ENCODE data around the gene MMP1. TPM values are rescaled to one million over a fixed set of nuclear protein-coding genes. Genes with fewer than 3 reads are reported as not detected.

Gene MMP1
- total RNA-seq = not detected
- long read RNA-seq = 0 reads

DNA sequence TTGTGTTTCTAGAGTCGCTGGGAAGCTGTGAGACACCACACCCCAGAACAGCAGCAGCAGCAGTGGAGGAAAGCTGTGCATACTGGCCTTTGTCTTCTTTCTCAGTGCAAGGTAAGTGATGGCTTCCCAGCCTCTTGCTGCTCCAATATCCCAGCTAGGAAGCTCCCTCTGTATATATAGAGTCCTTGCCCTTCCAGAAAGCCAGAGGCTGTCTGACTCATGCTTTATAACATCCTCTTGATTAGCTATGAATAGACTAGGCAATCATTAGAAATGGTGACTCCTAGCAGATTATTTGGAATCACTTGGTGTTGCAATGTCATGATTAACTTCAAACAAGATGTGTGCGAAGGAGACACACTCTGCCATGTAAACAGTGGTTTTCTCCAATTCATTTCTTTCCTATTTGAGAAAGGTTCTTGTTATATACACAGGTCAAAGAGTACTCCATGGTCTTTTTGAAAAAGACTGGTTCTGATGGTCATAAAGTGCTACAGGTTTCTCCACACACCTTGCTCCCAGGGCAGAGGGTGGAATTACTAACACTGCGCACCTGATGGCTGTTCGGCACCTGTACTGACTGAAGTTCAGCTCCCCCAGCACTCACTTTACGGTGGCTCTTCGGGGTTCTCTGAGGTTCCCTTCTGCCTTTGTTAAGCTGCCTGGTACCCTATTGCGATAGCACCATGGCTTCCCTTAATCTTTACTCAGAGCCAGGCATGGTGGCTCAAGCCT, at the start of gene MMP1:
Gene MMP1, minus strand, starts transcription at position 149 of the 735 bp plus-strand sequence. Its CDS starts 68 bp downstream, at position 81.
- ATAC-seq (ENCODE audit: poor library complexity) = no peak
- intact Hi-C loops (cut with DNase I) = no loop called here
- no peak for DNase-seq

GRCh38 chr11:102846292-102846691, 48.3 kb upstream of the MMP1 start:
- ATAC-seq (ENCODE audit: poor library complexity) (no peak), DNase-seq (no peak)
- intact Hi-C loops (cut with DNase I) = no loop called here

GRCh38 chr11:102843489-102843888, 45.5 kb upstream of the MMP1 start, which contains the start of gene MMP3:
MMP3 (minus strand) TSS chr11:102843609; CDS start chr11:102843546, 63 bp downstream.
- ATAC-seq (ENCODE audit: poor library complexity) (no peak), DNase-seq (no peak)
- intact Hi-C loops (cut with DNase I) = no loop called here

- no peak for ATAC-seq (ENCODE audit: poor library complexity)
- DNase-seq = no peak
- intact Hi-C loops (cut with DNase I) = no loop called here
Measured at GRCh38 chr11:102842930-102843329, 45.0 kb upstream of the MMP1 start.

DNA sequence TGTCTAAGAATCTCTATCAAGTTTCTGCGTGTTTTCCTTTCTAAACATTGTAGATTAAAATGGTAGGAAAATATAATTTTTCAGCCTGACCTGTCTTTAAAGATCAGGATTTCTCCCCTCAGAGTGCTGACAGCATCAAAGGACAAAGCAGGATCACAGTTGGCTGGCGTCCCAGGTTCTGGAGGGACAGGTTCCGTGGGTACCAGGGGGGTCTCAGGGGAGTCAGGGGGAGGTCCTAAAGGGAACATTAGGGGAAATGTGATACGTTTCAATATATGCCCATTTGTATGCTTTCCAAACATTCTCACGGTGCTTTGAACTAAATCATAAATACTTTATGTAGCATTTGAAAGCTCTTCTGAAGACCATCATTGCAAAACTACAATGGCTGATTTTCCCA, 42.1 kb upstream of the MMP1 start:
- intact Hi-C loops (cut with DNase I) = no loop called here
- DNase-seq (no peak), ATAC-seq (ENCODE audit: poor library complexity) (no peak)

- intact Hi-C loops (cut with DNase I) = no loop called here
Measured at GRCh38 chr11:102837646-102838045, 39.7 kb upstream of the MMP1 start.

GRCh38 chr11:102837156-102837555, 39.2 kb upstream of the MMP1 start:
- no peak for ATAC-seq (ENCODE audit: poor library complexity)
- intact Hi-C loops (cut with DNase I) = no loop called here
- no peak for DNase-seq

More at GRCh38 chr11:102837646-102838045, 39.7 kb upstream of the MMP1 start:
- ATAC-seq (ENCODE audit: poor library complexity) = no peak
- no peak for DNase-seq

- no peak for DNase-seq
- no peak for ATAC-seq (ENCODE audit: poor library complexity)
- intact Hi-C loops (cut with DNase I) = no loop called here
Measured at GRCh38 chr11:102836290-102836875, 38.4 kb upstream of the MMP1 start.

DNA sequence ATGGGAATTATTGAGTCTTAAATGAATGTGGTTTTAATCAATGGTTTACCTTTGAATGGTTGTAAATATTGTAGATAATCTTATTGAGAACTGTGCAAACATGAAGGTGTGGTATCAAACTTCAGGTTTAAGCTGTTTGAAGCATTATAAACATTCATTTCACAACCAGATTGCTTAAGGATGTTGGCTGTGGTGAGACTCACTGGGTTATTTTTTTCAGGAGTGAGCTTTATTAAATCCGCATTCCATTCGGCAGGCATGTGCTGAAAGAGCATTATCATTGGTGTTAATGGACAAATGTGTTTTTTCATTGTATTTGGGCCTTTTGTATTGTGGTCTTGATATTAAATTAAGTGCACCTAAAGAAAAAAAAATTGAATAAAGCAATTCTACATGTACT, 35.8 kb upstream of the MMP1 start:
- ATAC-seq (ENCODE audit: poor library complexity) (no peak), DNase-seq (no peak)
- intact Hi-C loops (cut with DNase I) = no loop called here

DNA sequence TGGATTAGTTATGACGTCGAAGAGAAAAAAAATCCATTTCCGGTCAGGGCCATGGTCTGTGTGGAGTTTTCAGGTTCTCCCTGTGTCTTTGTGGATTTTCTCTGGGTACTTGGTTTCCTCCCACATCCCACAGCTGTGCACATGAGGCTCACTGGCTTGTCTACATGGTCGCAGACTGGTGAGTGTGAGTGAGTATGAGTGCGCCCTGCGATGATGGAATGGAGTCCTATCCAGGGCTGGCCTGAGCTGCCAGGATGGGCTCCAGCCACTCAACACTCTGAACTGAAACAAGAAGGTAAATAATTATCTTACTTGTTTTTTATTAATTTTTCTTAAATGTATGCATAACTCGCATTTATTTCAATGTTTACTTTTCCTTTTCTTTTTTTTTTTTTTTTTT, 34.7 kb upstream of the MMP1 start:
- DNase-seq (no peak), ATAC-seq (ENCODE audit: poor library complexity) (no peak)
- intact Hi-C loops (cut with DNase I) = no loop called here

GRCh38 chr11:102831489-102832440, 33.8 kb upstream of the MMP1 start:
- intact Hi-C loops (cut with DNase I) = no loop called here
- ATAC-seq (ENCODE audit: poor library complexity) (no peak), DNase-seq (no peak)

- no peak for DNase-seq
- intact Hi-C loops (cut with DNase I) = no loop called here
- ATAC-seq (ENCODE audit: poor library complexity) = no peak
Measured at GRCh38 chr11:102831128-102831488, 33.1 kb upstream of the MMP1 start.

- DNase-seq (no peak), ATAC-seq (ENCODE audit: poor library complexity) (no peak)
- intact Hi-C loops (cut with DNase I) = no loop called here
Measured at GRCh38 chr11:102830001-102830727, 32.2 kb upstream of the MMP1 start.

GRCh38 chr11:102829316-102830000, 31.5 kb upstream of the MMP1 start:
- ATAC-seq (ENCODE audit: poor library complexity) (no peak), DNase-seq (no peak)

DNA sequence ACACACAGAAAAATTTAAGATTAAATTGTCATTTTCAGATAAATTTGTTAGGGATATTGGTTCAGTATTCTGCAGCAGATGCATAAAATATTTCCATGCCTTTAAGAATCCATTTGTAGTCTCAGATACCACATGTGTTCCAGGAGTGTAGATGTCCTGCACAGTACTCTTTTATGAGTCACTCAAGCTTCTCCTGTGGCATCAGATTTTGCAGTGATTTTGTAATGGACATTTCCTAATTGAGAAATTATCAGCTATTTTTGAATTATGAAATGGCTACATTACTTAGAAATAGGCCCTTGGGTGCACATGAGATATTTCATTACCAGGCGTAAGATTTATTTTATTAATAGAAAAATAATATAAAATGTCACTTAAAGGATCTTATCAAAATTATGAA, 26.6 kb upstream of the MMP1 start:
- intact Hi-C loops (cut with DNase I) = no loop called here
- no peak for DNase-seq
- ATAC-seq (ENCODE audit: poor library complexity) = no peak

More at GRCh38 chr11:102829316-102830000, 31.5 kb upstream of the MMP1 start:
- intact Hi-C loops (cut with DNase I) = no loop called here

DNA sequence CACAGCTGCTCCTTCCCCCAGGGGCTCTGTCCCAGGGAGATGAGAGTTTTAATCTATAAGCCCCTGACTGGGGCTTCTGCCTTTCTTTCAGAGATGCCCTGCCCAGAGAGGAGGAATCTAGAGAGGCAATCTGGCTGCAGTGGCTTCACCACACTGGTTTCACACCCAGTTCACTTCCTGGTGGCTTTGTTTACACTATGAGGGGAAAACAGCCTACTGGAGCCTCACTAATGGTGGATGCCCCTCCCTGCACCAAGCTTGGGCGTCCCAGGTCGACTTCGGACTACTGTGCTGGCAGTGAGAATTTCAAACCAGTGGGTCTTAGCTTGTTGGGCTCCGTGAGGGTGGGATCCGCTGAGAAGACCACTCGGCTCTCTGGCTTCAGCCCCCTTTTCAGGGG, 21.5 kb upstream of the MMP1 start:
- intact Hi-C loops (cut with DNase I) = no loop called here
- ATAC-seq (ENCODE audit: poor library complexity) (no peak), DNase-seq (no peak)

- DNase-seq (no peak), ATAC-seq (ENCODE audit: poor library complexity) (no peak)
- intact Hi-C loops (cut with DNase I) = no loop called here
Measured at GRCh38 chr11:102813484-102813883, 15.5 kb upstream of the MMP1 start.

DNA sequence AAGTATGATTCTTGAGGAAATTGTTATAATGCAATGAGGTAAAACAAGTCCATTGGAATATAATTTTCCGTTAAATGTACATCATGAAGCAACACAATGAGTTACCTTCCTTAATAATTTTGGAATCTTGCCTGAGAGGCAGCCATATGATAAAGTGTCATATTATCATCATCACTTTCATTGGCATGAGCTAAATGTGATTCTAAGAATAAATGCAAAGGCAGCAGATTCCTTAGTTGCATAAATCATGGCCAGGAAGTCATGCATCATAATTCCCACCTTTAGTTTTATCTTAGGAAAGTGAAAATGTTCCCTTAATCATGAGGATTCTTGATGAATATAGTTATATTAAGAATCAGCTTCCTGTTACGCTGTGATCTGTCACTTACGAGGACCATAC, 14.2 kb upstream of the MMP1 start:
- DNase-seq = no peak
- intact Hi-C loops (cut with DNase I) = no loop called here
- no peak for ATAC-seq (ENCODE audit: poor library complexity)
